Measurements from ENCODE around the gene FHOD3. TPM values are rescaled to one million over a fixed set of nuclear protein-coding genes. Genes with fewer than 3 reads are reported as not detected.

Gene FHOD3
- polyA plus RNA-seq, 2 of the 4 experiments (the other 2 are of a cell fraction): 2.5 to 3.6 TPM

DNA sequence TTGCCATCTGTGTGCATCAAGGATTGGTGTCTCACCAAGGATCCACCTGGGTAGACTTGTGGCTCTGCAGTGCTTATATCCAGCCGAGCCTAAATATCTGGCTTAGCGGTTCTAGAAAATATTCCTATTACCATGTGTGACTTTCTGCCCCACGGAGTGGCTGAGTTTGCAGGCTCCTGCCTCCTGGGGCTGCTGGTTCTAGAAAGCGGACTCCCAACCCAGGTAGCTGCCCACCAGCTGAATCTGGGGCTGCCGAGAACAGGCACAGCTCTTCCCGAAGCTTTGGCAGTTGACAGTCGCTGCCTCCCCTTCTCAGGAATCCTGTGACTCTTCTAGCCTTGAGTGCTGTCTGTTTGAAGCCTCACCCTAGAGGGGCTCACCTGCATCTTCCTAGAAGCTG, 426.7 kb downstream of the FHOD3 start:
- Histone ChIP-seq H3K4me2 (no peak overlapping the region), H3K4me3 (no peak overlapping the region), H3K4me1 (no peaks in the 10 kb centered on the region), H3K9me3 (no peaks in the 10 kb centered on the region), H3K27ac (no peak overlapping the region)
- ChIA-PET POLR2A (no interaction called here), CTCF (no interaction called here)
- FAIRE-seq (no peak), DNase-seq (ENCODE audit: low read depth in 1 of 2, low spot score in 1 of 2) (no peak), ATAC-seq (no peak)
- TF ChIP-seq HEYL (CRISPR knock-in tag; IDR thresholded peaks at IDR 0.05): no peak
- TF ChIP-seq MAFK (IDR thresholded peaks at IDR 0.05; ENCODE audit: partially characterized antibody): no peak
- no peak for TF ChIP-seq EP300 (IDR thresholded peaks at IDR 0.05)
- TF ChIP-seq RARB (CRISPR knock-in tag; IDR thresholded peaks at IDR 0.05): no peak
- TF ChIP-seq CEBPB (IDR thresholded peaks at IDR 0.05): no peak
- 48% methylated on average over 3 of the region's 7 CpGs for WGBS (ENCODE audit: missing lambda C conversion rate)

GRCh38 chr18:36724591-36725001, 427.1 kb downstream of the FHOD3 start:
- ATAC-seq (no peak), FAIRE-seq (no peak), DNase-seq (ENCODE audit: low read depth in 1 of 2, low spot score in 1 of 2) (no peak)
- no peaks in the 10 kb centered on the region for H3K4me1 ChIP-seq
- POLR2A ChIA-PET: no interaction called here
- H3K4me2 ChIP-seq: no peak overlapping the region
- CTCF ChIA-PET: no interaction called here
- H3K9me3 ChIP-seq: no peaks in the 10 kb centered on the region
- no peak overlapping the region for H3K4me3 ChIP-seq
- no peak overlapping the region for H3K27ac ChIP-seq
- TF ChIP-seq CHD4 (IDR thresholded peaks at IDR 0.05; ENCODE audit: borderline replicate concordance): no peak
- no peak for TF ChIP-seq HDAC2 (IDR thresholded peaks at IDR 0.05)
- 33% methylated on average over 8 of the region's 8 CpGs for WGBS (ENCODE audit: missing lambda C conversion rate)

DNA sequence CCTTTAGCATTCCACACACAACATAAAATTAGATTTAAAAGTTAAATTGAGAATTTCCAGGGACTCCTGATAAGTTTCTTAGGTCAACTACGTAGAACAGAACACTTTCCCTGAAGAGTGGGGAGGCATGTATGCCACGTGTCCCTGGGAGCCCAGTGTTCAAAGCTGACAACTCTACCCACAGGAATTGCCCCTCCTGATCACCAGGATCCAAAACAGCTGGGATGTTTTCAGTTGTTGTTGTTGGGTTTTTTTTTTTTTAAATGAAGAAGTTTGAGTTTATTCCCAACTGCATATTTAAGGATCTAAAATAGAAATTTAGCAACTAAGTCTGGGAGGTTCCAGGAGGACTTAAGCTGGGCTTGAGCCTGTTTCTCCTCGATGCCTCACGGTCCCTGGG, 430.8 kb downstream of the FHOD3 start:
- ChIA-PET CTCF (interaction anchor here (0.6 to 1.3 kb wide), 2 partner anchors 40 to 155 kb away, joined by 3 to 4 read pairs; no protein-coding TSS in a partner anchor), POLR2A (no interaction called here)
- Histone ChIP-seq H3K27ac (no peak overlapping the region), H3K4me2 (no peak overlapping the region), H3K4me3 (no peak overlapping the region), H3K4me1 (no peaks in the 10 kb centered on the region), H3K9me3 (no peaks in the 10 kb centered on the region)
- FAIRE-seq: no peak
- no peak for DNase-seq (ENCODE audit: low read depth in 1 of 2, low spot score in 1 of 2)
- TF ChIP-seq NFE2L2 (conservative IDR thresholded peaks at IDR 0.05; ENCODE audit: low read length): no peak
- TF ChIP-seq ZNF302 (CRISPR knock-in tag; IDR thresholded peaks at IDR 0.05): no peak
- 26% methylated on average over 4 of the region's 4 CpGs for whole genome bisulfite sequencing (ENCODE audit: missing lambda C conversion rate)
- ATAC-seq: no peak

DNA sequence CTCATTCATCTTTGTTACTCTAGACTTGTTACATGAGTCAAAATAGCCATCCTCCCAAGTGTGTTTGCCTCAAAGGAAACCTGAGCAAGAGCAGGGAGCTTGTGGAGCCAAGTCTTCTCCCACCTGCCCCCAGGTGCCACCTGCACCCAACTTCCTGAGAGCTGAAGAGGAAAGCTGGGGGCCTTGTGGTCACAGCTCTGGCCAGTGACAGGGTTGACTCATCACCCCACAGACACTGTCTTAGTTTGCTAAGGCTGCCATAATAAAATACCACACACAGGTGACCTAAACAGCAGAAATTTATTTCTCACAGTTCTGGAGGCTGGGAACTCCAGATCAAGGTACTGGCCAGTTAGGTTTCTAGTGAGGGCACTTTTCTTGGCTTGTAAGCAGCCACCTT, 431.7 kb downstream of the FHOD3 start:
- FAIRE-seq: no peak
- CTCF ChIA-PET: interaction anchor here (1.1 to 1.3 kb wide), 2 partner anchors 28 to 41 kb away, joined by 3 to 4 read pairs; no protein-coding TSS in a partner anchor
- Histone ChIP-seq H3K4me1 (no peaks in the 10 kb centered on the region), H3K4me3 (no peak overlapping the region), H3K4me2 (no peak overlapping the region), H3K9me3 (no peaks in the 10 kb centered on the region), H3K27ac (no peak overlapping the region)
- POLR2A ChIA-PET: no interaction called here
- TF ChIP-seq ESRRA (IDR thresholded peaks at IDR 0.05; ENCODE audit: borderline replicate concordance, low read length) (no peak), SMC3 (IDR thresholded peaks at IDR 0.05) (no peak), E2F6 (IDR thresholded peaks at IDR 0.05; ENCODE audit: borderline replicate concordance, low read depth) (no peak), HDAC2 (IDR thresholded peaks at IDR 0.05) (no peak), JUNB (IDR thresholded peaks at IDR 0.05) (no peak), TP53 (CRISPR knock-in tag; IDR thresholded peaks at IDR 0.05) (no peak), EHMT2 (IDR thresholded peaks at IDR 0.05; ENCODE audit: low read depth) (no peak), HEYL (CRISPR knock-in tag; IDR thresholded peaks at IDR 0.05) (no peak), ATOH8 (CRISPR knock-in tag; IDR thresholded peaks at IDR 0.05; ENCODE audit: low read depth) (no peak), FOXS1 (CRISPR knock-in tag; IDR thresholded peaks at IDR 0.05) (no peak), ELK1 (IDR thresholded peaks at IDR 0.05; ENCODE audit: low read depth, low read length) (no peak), KDM5A (IDR thresholded peaks at IDR 0.05) (no peak), CHD4 (IDR thresholded peaks at IDR 0.05; ENCODE audit: borderline replicate concordance) (no peak), CBX8 (IDR thresholded peaks at IDR 0.05) (no peak)
- TF ChIP-seq, protein P1, sequence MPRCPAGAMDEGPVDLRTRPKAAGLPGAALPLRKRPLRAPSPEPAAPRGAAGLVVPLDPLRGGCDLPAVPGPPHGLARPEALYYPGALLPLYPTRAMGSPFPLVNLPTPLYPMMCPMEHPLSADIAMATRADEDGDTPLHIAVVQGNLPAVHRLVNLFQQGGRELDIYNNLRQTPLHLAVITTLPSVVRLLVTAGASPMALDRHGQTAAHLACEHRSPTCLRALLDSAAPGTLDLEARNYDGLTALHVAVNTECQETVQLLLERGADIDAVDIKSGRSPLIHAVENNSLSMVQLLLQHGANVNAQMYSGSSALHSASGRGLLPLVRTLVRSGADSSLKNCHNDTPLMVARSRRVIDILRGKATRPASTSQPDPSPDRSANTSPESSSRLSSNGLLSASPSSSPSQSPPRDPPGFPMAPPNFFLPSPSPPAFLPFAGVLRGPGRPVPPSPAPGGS (IDR thresholded peaks at IDR 0.05): no peak
- no peak for ATAC-seq
- no peak for DNase-seq (ENCODE audit: low read depth in 1 of 2, low spot score in 1 of 2)
